Activated CD8-positive, alpha-beta T cell treated with anti-CD3 and anti-CD28 coated beads, Interleukin-2, amount 10 ng/mL, durations not matched to agents 7 days and 5 days (primary cell): ENCODE measurements around the gene BMP5. TPM values are rescaled to one million over a fixed set of nuclear protein-coding genes. Genes with fewer than 3 reads are reported as not detected.

Source experiments
- ATAC-seq: fragments of 150-1000 bp; cut with Tn5 transposase; one replicate; pipeline ENCODE4 v1.10.0; 2021; ENCODE audit warnings: moderate library complexity
- CTCF ChIA-PET: fragments of 350-600 bp; sonication (Branson Sonifier 250); formaldehyde crosslinking; loops from one replicate; lab custom pipeline; 2021; ENCODE audit warnings: antibody characterized with exemption; lab: Charles Lee
- POLR2A ChIA-PET: fragments of 350-600 bp; sonication (Branson Sonifier 250); formaldehyde crosslinking; loops from one replicate; lab custom pipeline; 2021; ENCODE audit warnings: antibody characterized with exemption; lab: Charles Lee
- DNase-seq: peaks from one replicate; pipeline ENCODE4 v3.0.0-alpha.2; 2020
- H3K27ac Mint-ChIP-seq: one replicate; pipeline ENCODE4 v1.8.0; 2021; ENCODE audit warnings: mild to moderate bottlenecking, mixed read lengths
- H3K27me3 Mint-ChIP-seq: one replicate; pipeline ENCODE4 v1.8.0; 2021; ENCODE audit warnings: low read depth, mixed read lengths
- H3K36me3 Mint-ChIP-seq: one replicate; pipeline ENCODE4 v1.8.0; 2021; ENCODE audit warnings: low read depth, mixed read lengths
- H3K4me1 Mint-ChIP-seq: one replicate; pipeline ENCODE4 v1.8.0; 2021; ENCODE audit warnings: low read depth, mixed read lengths
- H3K4me3 Mint-ChIP-seq: one replicate; pipeline ENCODE4 v1.8.0; 2021; ENCODE audit warnings: mild to moderate bottlenecking, mixed read lengths
- H3K9me3 Mint-ChIP-seq: one replicate; pipeline ENCODE4 v1.8.0; 2022; ENCODE audit warnings: mixed read lengths; ENCODE audit not compliant: insufficient read depth
- total RNA-seq, 2 experiments: library from RNA; stranded (reverse); gene quantifications; one replicate each; pipeline ENCODE4 v1.2.3, GENCODE V29; 2021

Gene BMP5
- total RNA-seq, 2 experiments from 2014 or later, result not detected

GRCh38 chr6:55734256-55734655 lies 141.1 kb downstream of the BMP5 start:
- no peak for ATAC-seq
- ChIA-PET CTCF (no interaction called here), POLR2A (no interaction called here)
- Mint-ChIP-seq H3K9me3 (peaks cover 16% of the 10 kb centered on the region), H3K4me3 (no peak overlapping the region), H3K27me3 (no peaks in the 10 kb centered on the region), H3K27ac (no peak overlapping the region), H3K36me3 (no peaks in the 10 kb centered on the region), H3K4me1 (no peaks in the 10 kb centered on the region)
- no peak for DNase-seq

- Mint-ChIP-seq H3K9me3 (peaks cover 3% of the 10 kb centered on the region), H3K36me3 (no peaks in the 10 kb centered on the region), H3K4me1 (no peaks in the 10 kb centered on the region), H3K27me3 (no peaks in the 10 kb centered on the region), H3K27ac (no peak overlapping the region), H3K4me3 (no peak overlapping the region)
- DNase-seq, result no peak
- CTCF ChIA-PET, result no interaction called here
- no peak for ATAC-seq
- POLR2A ChIA-PET, result no interaction called here
Observed at GRCh38 chr6:55729665-55730064, 145.7 kb downstream of the BMP5 start.

GRCh38 chr6:55726144-55726543 lies 149.2 kb downstream of the BMP5 start:
- Mint-ChIP-seq H3K36me3 (no peaks in the 10 kb centered on the region), H3K27me3 (no peaks in the 10 kb centered on the region), H3K27ac (no peak overlapping the region), H3K4me3 (no peak overlapping the region), H3K4me1 (no peaks in the 10 kb centered on the region), H3K9me3 (peaks cover 3% of the 10 kb centered on the region)
- DNase-seq (no peak), ATAC-seq (no peak)
- CTCF ChIA-PET, result no interaction called here
- POLR2A ChIA-PET, result no interaction called here

GRCh38 chr6:55714831-55715230 lies 160.6 kb downstream of the BMP5 start:
- CTCF ChIA-PET, result no interaction called here
- DNase-seq (no peak), ATAC-seq (no peak)
- H3K9me3 Mint-ChIP-seq, result peaks cover 7% of the 10 kb centered on the region
- POLR2A ChIA-PET, result no interaction called here
- no peaks in the 10 kb centered on the region for H3K36me3 Mint-ChIP-seq
- no peaks in the 10 kb centered on the region for H3K27me3 Mint-ChIP-seq
- H3K27ac Mint-ChIP-seq, result no peak overlapping the region
- no peak overlapping the region for H3K4me3 Mint-ChIP-seq
- H3K4me1 Mint-ChIP-seq, result no peaks in the 10 kb centered on the region

DNA sequence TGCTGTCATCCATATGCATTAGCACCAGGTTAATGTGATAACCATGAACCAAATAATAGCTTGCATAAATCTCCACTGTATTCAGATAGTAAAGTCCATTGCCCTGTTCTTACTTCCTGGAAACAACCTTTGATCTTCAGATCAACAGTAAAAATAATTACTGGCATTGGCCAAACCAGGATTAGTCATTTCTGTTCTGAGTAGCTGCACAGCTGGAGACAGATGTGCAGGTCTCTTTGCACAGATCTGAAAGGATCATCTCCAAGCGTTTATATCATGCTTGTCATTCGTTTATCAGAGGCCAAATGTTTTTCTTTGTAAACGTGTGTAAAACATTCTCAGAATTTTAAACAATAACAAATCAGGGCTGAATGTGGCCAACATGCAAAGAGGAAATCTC lies 162.0 kb downstream of the BMP5 start:
- ChIA-PET POLR2A (no interaction called here), CTCF (no interaction called here)
- Mint-ChIP-seq H3K27ac (no peak overlapping the region), H3K27me3 (no peaks in the 10 kb centered on the region), H3K36me3 (no peaks in the 10 kb centered on the region), H3K9me3 (peaks cover 9% of the 10 kb centered on the region), H3K4me3 (no peak overlapping the region), H3K4me1 (no peaks in the 10 kb centered on the region)
- ATAC-seq (no peak), DNase-seq (no peak)

GRCh38 chr6:55708711-55709110 lies 166.7 kb downstream of the BMP5 start:
- Mint-ChIP-seq H3K36me3 (no peaks in the 10 kb centered on the region), H3K9me3 (peaks cover 20% of the 10 kb centered on the region), H3K27me3 (no peaks in the 10 kb centered on the region), H3K4me3 (no peak overlapping the region), H3K4me1 (no peaks in the 10 kb centered on the region), H3K27ac (no peak overlapping the region)
- no peak for DNase-seq
- ChIA-PET CTCF (no interaction called here), POLR2A (no interaction called here)
- no peak for ATAC-seq

GRCh38 chr6:55705451-55706440 lies 169.6 kb downstream of the BMP5 start:
- CTCF ChIA-PET, result no interaction called here
- ATAC-seq (no peak), DNase-seq (no peak)
- H3K27ac Mint-ChIP-seq, result no peak overlapping the region
- H3K27me3 Mint-ChIP-seq, result no peaks in the 10 kb centered on the region
- no peaks in the 10 kb centered on the region for H3K36me3 Mint-ChIP-seq
- H3K4me1 Mint-ChIP-seq, result no peaks in the 10 kb centered on the region
- POLR2A ChIA-PET, result no interaction called here
- H3K4me3 Mint-ChIP-seq, result no peak overlapping the region
- H3K9me3 Mint-ChIP-seq, result peaks cover 23% of the 10 kb centered on the region

DNA sequence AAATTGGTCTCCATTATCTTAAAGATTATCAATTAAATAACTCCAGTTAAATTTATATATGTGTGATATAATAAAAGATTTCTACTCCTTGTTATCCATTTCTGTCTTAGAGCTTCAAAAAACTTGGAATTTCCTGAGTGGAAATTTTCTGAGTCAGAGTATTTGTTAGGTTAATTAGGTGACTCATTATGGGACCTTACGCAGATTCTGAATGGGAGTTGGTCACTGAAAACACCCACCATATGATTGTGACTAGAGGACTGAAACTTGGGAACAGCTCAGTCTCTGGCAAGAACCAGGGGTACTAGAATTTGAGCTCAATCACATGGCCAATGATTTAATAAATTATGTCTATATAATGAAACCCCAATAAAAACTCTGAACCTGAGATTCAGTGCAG lies 171.0 kb downstream of the BMP5 start:
- Mint-ChIP-seq H3K4me3 (no peak overlapping the region), H3K36me3 (no peaks in the 10 kb centered on the region), H3K27me3 (no peaks in the 10 kb centered on the region), H3K4me1 (no peaks in the 10 kb centered on the region), H3K9me3 (peaks cover 21% of the 10 kb centered on the region), H3K27ac (no peak overlapping the region)
- ChIA-PET CTCF (no interaction called here), POLR2A (no interaction called here)
- DNase-seq (no peak), ATAC-seq (no peak)
